NCI-H2107 treated with DMSO at 0.1 percent for 48 hours (cell line): ENCODE measurements around the gene DDR2.
A peak's percentile ranks its signal among the peaks of the same experiment; 100 is the strongest.

Experiments
- DNase-seq: peaks from one replicate; lab custom pipeline; 2025; ENCODE audit not compliant: unreplicated experiment; lab: John Stamatoyannopoulos, UW

DDR2 gene

GRCh38 chr1:162695687-162696086, 63.4 kb downstream of the DDR2 start:
- DNase-seq: no peak

DNA sequence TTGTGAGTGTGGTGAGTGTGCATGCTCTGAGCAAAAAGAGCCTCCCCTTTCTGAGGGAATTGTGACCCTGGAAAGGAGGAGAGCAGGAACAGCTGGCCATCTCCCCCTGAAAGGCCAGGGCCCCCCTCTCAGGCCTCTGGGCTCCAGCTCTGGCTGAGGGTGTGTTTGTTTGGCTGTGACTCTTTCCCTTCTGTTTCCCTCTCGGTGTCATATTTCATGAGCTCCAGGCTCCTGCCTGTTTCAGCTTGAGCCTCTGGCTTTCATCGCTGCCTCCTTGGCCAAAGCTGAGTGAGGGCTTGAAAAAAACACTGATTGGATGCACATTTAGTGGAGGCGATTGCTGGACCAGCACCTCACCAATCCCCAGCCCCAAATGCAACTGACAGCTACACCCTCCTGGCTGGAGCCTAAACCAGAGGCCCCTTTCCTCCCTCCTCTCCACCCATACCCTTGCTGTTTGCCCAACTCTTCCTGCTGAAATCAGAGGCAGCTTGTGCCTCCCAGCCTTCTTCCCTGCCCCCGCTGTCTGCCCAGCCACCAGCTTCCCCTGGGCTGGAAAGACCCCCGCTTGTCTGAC, 64.1 kb downstream of the DDR2 start:
- DNase-seq: peak; percentile 91

- DNase-seq: no peak
Measured at GRCh38 chr1:162697140-162697895, 65.1 kb downstream of the DDR2 start.

- DNase-seq: no peak
Measured at GRCh38 chr1:162699366-162699765, 67.1 kb downstream of the DDR2 start.

DNA sequence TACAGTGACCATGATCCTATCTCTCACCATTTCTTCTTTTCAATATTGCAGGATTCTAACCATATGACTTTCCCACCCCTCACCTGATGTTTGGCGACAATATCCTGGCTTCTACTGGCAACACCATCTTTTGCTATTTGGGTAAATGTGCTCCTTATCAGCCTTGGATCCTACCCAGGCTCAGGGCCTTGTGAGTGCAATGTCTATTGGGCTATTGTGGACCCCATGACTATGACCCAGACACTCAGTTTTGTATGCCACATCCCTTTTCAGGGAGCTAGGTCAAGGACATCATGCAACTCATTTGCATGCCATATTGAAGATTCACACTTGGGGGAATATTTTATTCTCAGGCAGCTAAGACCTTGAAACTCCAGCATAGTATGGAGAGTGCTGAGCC, 67.9 kb downstream of the DDR2 start:
- no peak for DNase-seq

- no peak for DNase-seq
Measured at GRCh38 chr1:162701286-162701685, 69.0 kb downstream of the DDR2 start.

GRCh38 chr1:162702628-162703027, 70.4 kb downstream of the DDR2 start:
- no peak for DNase-seq

DNA sequence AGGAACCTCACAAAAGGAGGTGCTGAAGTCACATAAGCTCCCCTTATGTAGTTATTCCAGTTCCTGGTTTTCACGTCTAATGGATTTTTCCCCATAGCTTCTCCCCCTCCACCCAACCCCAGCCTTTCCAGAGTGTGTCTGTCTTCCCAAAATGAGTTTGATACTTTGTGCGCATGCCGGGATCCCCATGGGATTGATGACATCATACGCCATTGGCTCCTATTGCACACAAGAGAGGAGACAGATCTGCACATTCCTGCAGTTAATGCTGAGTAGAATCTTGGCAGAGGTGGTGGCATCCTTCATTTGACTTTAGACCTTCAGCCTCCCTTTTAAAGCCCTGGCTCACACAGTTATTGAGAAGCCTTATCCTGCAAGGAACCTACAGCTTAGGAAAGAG, 71.4 kb downstream of the DDR2 start:
- DNase-seq: no peak

DNA sequence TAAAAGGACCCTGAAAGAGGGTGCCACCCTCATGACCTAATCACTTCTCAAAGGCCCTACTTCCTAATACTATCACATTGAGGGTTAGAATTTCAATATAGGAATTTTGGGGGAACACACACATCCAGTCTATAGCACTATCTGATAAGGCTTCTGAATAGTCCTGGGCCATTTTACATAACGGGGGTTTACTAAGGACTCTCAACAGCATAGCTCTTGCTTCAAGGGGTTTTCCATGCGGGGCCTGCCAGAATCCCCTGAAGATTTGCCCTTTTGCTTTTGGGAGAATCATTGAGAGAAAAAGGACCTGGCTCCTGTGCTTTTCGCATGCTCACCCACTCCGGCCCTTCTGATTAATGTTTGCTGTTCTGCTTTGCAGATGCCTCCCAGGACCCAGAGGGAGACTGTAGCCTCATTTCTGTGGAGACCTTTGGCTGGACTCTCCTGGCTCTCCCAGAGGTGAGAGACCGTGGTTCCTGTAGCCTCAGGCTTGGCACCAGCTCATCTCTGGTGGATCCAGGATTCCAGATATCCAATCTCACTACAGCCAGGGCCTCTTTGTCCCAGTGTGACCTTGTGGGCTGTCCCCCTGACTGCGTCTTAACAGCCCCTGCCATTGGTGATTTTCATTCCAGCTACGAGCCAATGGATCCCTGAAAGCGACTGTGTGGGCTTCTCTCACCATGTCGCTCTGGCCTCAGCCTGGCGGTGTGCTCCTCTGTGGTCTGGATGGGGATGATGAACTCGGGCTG, 72.6 kb downstream of the DDR2 start:
- no peak for DNase-seq

GRCh38 chr1:162706003-162706402, 73.7 kb downstream of the DDR2 start:
- no peak for DNase-seq

DNA sequence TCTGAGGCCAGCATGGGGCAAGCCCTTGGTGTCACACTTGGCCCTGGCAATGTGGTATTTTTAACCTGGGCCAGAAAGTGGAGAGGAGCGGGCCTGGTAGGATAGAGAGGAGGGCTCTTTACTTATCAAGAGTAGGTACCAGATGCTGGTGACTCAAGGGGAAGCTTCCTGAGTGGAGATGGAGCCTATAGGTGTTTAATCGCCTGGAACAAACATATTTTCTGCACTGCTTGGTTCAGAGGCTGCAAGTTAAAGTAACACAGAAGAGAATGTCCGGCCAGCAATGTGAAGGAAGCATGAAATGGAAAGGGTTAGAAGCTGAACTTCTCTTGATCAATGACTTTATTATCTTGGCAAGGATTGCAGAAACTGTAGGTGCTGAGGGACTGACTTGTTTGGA, 74.3 kb downstream of the DDR2 start:
- DNase-seq: no peak

- DNase-seq: no peak
Measured at GRCh38 chr1:162708286-162708685, 76.0 kb downstream of the DDR2 start.

- no peak for DNase-seq
Measured at GRCh38 chr1:162709132-162709860, 77.0 kb downstream of the DDR2 start.

DNA sequence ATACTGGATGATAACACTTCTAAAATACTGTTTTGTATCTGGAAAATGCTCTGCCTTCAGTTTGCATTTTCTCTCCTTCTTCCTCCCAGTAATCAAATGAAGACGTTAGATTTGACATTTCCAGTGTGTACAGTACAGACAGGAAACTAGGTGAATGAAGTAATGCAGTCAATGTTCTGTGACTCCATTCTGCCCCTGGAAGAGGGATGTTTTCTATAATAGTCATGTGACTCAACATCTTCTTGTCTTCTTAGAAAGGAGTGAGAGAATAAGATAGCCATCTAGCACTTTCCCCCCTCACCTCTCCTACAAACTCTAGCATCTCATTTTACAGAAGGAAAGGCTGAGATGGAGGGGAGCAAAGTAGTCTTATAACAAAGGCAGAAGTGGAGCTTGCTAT, 77.6 kb downstream of the DDR2 start:
- no peak for DNase-seq

GRCh38 chr1:162710345-162710744, 78.1 kb downstream of the DDR2 start:
- DNase-seq: no peak

- DNase-seq: no peak
Measured at GRCh38 chr1:162710780-162711465, 78.7 kb downstream of the DDR2 start.

- no peak for DNase-seq
Measured at GRCh38 chr1:162712317-162713029, 80.2 kb downstream of the DDR2 start.

- DNase-seq: no peak
Measured at GRCh38 chr1:162716123-162716522, 83.9 kb downstream of the DDR2 start.

DNA sequence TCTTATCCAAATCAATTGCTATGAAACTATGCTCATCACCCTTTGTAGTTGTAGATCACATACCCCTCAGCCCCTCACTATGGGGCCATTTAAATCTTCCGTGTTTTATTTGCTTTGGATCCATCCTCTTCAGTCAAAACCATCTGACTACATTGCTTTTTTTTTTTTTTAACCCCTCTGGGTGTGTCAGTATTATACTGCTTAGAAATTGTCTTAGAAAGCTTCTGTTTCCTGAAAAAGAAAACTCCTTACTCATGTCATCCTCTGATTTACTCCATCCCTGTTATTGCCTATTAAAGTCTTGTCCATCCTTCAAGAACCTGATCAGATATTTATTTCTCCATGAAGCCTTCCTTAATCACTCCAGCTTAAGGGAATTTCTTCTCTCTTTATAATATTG, 84.3 kb downstream of the DDR2 start:
- no peak for DNase-seq

DNA sequence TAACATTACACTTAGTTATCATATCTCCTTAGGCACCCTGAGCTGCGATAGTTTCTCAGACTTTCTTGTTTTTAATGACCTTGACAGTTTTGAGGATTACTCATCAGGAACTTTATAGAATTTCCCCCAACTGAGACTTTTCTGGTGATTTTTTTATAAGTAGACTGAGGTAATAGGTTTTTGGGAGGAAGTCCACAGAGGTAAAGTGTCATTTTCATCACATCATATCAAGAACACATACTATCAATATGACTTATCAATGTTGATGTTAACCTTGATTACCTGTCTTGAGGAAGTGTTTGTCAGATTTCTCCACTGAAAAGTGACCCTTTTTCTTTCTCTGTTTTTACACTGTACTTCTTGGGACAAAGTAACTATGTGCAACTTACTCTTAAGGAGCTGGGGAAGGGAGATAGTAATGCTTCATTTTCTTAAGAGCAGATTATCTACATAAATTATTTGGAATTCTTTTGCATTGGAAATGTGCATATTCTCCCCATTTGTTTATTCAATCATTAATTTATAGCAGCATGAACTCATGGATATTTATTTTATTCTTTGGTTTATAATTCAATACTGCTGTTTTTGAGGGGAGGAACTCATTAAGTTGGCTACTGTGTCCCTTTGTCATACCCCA, 85.4 kb downstream of the DDR2 start:
- DNase-seq: no peak
